NB4 (cell line): Measurements from ENCODE around the gene HELQ.

ENCODE experiments used
- POLR2A ChIP-seq: IDR thresholded peaks from 2 replicates; pipeline ENCODE4 v1.6.1; 2011; ENCODE audit warnings: mild to moderate bottlenecking; ENCODE audit not compliant: insufficient read length; ENCODE audit errors: extremely low read depth
- TF ChIP-seq, protein P1 (sequence below): IDR thresholded peaks from one replicate; pipeline ENCODE4 v1.5.1; 2012; ENCODE audit warnings: low read depth, low read length

- TF ChIP-seq POLR2A: no peak
- TF ChIP-seq, protein P1, sequence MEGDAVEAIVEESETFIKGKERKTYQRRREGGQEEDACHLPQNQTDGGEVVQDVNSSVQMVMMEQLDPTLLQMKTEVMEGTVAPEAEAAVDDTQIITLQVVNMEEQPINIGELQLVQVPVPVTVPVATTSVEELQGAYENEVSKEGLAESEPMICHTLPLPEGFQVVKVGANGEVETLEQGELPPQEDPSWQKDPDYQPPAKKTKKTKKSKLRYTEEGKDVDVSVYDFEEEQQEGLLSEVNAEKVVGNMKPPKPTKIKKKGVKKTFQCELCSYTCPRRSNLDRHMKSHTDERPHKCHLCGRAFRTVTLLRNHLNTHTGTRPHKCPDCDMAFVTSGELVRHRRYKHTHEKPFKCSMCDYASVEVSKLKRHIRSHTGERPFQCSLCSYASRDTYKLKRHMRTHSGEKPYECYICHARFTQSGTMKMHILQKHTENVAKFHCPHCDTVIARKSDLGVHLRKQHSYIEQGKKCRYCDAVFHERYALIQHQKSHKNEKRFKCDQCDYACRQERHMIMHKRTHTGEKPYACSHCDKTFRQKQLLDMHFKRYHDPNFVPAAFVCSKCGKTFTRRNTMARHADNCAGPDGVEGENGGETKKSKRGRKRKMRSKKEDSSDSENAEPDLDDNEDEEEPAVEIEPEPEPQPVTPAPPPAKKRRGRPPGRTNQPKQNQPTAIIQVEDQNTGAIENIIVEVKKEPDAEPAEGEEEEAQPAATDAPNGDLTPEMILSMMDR: no peak
Measured at GRCh38 chr4:83431200-83431599, 24.4 kb downstream of the HELQ start.
